ENCODE data around the gene MYO15A.

MYO15A gene

GRCh38 chr17:18129041-18129502, 20.5 kb downstream of the MYO15A start:
- DNase-seq (ENCODE audit: low read depth), result no peak

GRCh38 chr17:18132711-18133110, 24.2 kb downstream of the MYO15A start:
- DNase-seq (ENCODE audit: low read depth), result no peak

GRCh38 chr17:18136357-18136756, 27.8 kb downstream of the MYO15A start:
- no peak for DNase-seq (ENCODE audit: low read depth)

- no peak for DNase-seq (ENCODE audit: low read depth)
Measured at GRCh38 chr17:18138065-18138749, 29.7 kb downstream of the MYO15A start.

GRCh38 chr17:18139092-18139491, 30.5 kb downstream of the MYO15A start:
- DNase-seq (ENCODE audit: low read depth), result no peak

GRCh38 chr17:18139498-18139897, 30.9 kb downstream of the MYO15A start:
- DNase-seq (ENCODE audit: low read depth), result no peak

- DNase-seq (ENCODE audit: low read depth), result no peak
Measured at GRCh38 chr17:18139949-18140348, 31.4 kb downstream of the MYO15A start.

GRCh38 chr17:18140648-18141047, 32.1 kb downstream of the MYO15A start:
- DNase-seq (ENCODE audit: low read depth), result no peak

- no peak for DNase-seq (ENCODE audit: low read depth)
Measured at GRCh38 chr17:18141210-18141803, 32.8 kb downstream of the MYO15A start.

- DNase-seq (ENCODE audit: low read depth), result no peak
Measured at GRCh38 chr17:18142417-18142816, 33.9 kb downstream of the MYO15A start.

GRCh38 chr17:18143044-18143936, 34.7 kb downstream of the MYO15A start:
- no peak for DNase-seq (ENCODE audit: low read depth)

- no peak for DNase-seq (ENCODE audit: low read depth)
Measured at GRCh38 chr17:18144261-18144660, 35.7 kb downstream of the MYO15A start.

- DNase-seq (ENCODE audit: low read depth), result no peak
Measured at GRCh38 chr17:18144855-18145254, 36.3 kb downstream of the MYO15A start.

GRCh38 chr17:18145811-18146210, 37.3 kb downstream of the MYO15A start:
- no peak for DNase-seq (ENCODE audit: low read depth)

- no peak for DNase-seq (ENCODE audit: low read depth)
Measured at GRCh38 chr17:18146259-18146658, 37.7 kb downstream of the MYO15A start.

- no peak for DNase-seq (ENCODE audit: low read depth)
Measured at GRCh38 chr17:18146980-18147379, 38.4 kb downstream of the MYO15A start.

- no peak for DNase-seq (ENCODE audit: low read depth)
Measured at GRCh38 chr17:18148586-18148985, 40.0 kb downstream of the MYO15A start.

- DNase-seq (ENCODE audit: low read depth), result no peak
Measured at GRCh38 chr17:18151290-18151689, 42.7 kb downstream of the MYO15A start.

- DNase-seq (ENCODE audit: low read depth), result no peak
Measured at GRCh38 chr17:18155179-18155578, 46.6 kb downstream of the MYO15A start.

GRCh38 chr17:18156171-18156975, 47.8 kb downstream of the MYO15A start:
- DNase-seq (ENCODE audit: low read depth), result no peak

- DNase-seq (ENCODE audit: low read depth), result no peak
Measured at GRCh38 chr17:18156976-18157280, 48.4 kb downstream of the MYO15A start.

GRCh38 chr17:18157354-18157985, 48.9 kb downstream of the MYO15A start:
- no peak for DNase-seq (ENCODE audit: low read depth)
